CD4-positive, alpha-beta T cell treated with Interleukin-6 for 4 hours (primary cell): Measurements from ENCODE around the gene RAD23A.
"Not testable (repeated sequence)": the region's sequence is repeated elsewhere in the genome, so short reads cannot be mapped to it uniquely, and the experiment has no call there.

Experiments used
- DNase-seq: peaks from one replicate; pipeline ENCODE4 v3.0.0-alpha.2; 2020; ENCODE audit warnings: mixed read lengths

RAD23A gene

GRCh38 chr19:12945479-12946091 is at the start of gene RAD23A:
Gene RAD23A (plus strand): TSS chr19:12945862. CDS start chr19:12945949, 87 bp downstream.
- peak; percentile 98 for DNase-seq

- DNase-seq = no peak
Measured at GRCh38 chr19:12896460-12896859, 49.2 kb upstream of the RAD23A start.

DNA sequence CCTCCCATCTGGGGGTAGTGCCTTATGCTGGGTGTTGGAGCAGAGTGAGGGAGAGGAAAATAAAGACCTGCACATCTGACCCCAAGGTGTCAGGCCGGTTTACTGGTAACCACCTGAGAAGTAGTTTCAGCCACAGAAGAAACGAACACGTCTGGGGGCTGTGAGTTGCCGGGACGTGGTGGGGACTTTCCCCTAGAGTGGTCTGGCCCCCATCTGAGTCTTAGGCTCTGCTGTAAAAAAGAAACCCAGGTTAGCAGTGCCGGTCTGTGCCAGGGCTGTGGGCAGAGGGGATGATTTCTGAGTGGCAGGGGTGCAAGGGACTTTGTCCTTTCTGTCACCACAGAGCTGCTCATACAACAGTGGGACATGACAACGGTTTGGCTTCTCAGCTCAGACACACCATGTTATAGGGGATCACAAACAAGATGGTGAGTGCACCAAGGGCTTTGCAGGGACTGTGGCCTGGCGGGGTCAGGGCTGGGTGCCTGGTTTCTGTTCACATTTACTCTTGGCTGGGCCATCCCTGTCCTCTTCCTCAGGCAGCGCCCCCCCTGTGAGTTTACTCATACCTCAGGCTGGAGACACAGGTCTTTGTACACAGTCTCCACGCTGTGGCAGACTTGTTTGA is 45.7 kb upstream of the RAD23A start:
- no peak for DNase-seq

GRCh38 chr19:12907166-12907565 is 38.5 kb upstream of the RAD23A start:
- DNase-seq = no peak

- DNase-seq = no peak
Measured at GRCh38 chr19:12912571-12912970, 33.1 kb upstream of the RAD23A start.

GRCh38 chr19:12913011-12913561 is 32.6 kb upstream of the RAD23A start:
- no peak for DNase-seq

DNA sequence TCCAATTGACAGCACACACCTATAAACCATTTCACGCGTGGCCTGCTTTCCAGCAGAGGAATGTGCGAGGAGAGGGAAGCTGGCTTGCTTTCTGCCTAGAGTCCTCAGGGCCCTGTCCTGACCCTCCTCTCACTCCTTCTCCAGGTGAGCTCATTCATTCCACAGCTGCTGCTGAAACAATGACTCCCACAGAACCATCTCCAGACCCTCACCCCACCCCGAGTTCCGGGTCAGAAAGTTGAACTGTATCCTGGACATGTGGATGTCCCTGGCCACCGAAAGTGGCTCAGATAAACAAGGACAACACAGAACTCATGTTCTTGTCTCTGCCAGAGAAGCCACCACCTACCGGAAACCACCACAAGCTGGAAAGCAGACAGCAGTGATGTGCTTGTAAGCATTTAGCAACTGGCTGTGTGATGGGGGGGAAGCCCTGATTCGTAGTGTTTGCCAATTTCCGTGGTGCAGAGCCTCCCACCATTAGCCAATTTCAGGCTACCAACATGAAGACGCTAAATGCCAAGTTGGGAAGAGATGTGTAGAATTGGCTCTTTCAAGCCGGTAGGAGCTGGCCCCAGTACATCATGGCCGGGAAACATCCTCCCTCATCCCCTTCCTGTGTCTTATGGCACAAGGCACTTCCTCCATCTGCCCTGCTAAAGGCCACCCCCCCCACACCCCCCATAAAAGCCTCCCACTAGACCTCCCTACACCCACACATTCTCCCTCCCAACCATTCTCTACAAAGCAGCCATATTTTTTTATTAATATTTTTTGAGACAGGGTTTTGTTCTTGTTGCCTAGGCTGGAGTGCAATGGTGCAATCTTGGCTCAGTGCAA is 31.6 kb upstream of the RAD23A start:
- DNase-seq = peak; percentile 74

- DNase-seq = not testable (repeated sequence)
Measured at GRCh38 chr19:12915860-12916259, 29.8 kb upstream of the RAD23A start.

DNA sequence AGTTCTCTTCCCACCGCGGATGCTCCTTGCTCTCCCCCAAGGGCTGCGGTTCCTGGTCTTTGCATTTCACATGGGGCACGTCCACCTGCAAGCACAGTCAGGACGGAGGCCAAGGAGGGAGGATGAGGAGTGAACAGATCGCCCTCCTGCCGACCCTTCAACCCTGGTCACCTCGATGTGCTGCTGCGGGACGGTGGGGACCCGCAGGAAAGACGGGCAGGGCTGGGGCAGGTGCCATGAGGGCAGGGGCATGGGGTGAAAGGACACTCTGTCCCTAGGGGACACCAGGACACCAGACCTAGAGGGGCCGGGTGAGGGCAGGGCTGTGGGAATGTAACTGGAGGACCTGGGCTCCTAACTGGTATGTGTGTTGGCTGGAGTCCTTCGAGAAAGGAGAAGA is 27.4 kb upstream of the RAD23A start:
- DNase-seq = no peak

GRCh38 chr19:12921047-12921446 is 24.6 kb upstream of the RAD23A start:
- no peak for DNase-seq

DNA sequence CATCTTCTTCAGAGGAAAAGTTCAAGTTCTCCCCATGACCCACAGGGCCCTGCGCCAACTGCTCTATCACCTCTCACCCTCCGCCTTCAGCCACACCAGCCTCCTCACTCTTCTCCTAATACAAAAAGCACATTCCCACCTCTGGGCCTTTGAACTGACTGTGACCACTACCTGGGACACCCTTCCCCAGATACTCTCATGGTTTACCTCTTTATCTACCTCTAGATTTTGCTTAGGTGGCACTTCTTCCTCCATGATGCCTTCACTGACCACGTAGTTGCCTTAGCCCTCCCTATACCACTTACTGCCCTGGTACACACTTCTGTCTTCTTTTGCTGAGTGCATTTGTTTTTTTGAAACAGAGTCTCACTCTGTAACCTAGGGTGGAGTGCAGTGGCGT is 22.7 kb upstream of the RAD23A start:
- no peak for DNase-seq

DNA sequence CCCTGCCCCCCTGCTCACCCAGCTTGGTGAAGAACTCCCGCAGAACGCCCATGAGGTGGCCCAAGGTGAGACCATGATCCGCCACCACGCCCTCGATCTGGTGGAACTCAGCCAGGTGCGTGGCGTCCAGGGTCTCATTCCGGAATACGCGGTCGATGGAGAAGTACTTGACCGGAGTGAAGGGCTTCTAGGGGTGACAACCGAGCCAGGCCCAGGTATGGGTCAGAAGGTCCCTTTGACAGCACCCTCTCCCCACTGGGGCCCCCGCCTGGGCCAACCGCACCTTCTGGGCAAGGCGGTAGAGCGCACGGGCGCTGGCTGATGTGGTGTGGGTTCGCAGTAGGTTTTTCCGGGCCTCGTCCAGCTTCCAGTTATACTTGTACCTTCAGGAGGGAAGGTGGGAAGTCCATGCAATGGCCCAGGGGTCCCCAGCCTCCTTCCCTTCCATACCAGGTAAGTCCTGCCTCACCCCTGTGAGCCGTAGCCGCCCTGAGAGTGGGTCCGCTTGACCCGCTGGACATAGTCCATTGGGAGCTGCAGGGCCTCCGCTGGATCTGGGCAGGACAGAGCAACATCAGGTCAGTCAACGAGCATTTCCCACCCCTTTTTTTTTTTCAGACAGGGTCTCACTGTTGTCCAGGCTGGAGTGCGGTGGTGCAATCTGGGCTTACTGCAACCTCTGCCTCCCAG is 20.9 kb upstream of the RAD23A start:
- no peak for DNase-seq

DNA sequence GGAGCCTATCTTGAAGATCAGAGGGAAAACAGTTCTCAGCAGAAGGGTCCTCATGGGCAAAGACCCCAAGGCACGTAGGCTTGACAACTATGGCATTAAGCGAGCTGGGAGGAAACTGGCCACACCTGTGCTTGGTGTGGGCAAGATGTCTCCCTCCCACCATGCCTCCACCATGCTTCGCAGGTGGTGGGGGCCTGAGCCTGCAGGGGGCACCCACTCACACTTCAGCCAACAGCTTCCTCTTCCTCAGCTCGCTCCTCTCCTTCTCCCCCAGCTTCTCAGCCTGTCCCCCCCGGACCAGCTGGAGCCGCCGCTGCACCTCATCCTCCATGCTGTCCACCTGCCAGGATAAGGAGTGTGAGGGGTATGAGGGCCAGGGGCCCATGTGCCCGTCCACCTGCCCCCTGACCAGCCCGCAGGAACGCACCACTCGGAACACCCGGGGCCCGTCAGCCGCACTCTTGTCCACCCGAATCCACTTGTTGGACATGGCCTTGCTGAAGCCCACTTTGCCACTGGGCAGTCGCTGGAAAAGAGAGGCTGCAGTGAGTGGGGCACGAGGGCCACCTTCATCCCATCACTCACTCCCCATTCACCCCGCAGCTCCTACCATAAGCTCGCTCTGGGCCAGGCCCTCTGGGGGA is 15.5 kb upstream of the RAD23A start:
- DNase-seq = no peak

DNA sequence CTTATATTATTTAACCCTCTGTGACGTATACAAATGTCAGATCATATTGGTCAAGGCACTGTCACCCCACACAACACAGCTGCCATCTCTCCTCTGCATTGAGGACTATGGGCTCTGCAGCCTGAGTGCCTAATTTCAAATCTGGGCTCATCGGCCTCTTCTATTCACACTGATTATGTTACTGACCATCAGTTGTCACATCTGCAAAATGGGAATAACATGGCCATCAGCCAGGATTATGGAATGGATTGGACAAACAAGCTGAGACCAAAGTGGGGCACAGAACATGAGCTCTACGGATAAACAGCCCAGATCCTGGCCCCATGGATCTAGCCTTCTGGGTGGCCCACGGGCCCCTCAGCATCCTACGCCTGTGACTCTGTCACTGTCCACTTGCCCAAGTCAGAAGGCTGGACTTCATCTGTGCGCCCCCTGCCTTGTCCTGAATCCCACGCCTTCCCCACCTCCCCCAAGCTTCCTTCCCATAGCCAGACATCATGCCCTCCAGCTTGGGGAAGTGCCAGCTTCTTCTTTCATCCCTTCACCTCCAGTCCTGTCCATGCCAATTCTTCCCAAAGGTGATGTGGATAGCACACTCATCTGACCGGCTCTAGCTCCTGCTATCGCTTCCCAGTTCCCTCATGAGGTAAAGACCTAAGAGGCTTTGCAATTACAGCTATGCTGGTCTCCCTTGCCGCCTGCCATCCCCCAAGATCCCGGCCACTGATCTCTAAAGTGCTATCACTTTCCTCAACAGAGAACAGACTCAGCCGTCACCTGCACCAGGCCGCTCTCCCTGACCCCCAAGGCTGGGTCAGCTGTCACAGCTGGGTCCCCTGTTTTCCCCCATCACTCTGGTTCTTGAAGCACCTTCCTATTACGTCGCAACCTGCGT is 13.0 kb upstream of the RAD23A start:
- DNase-seq = no peak

GRCh38 chr19:12933287-12934072 is 12.2 kb upstream of the RAD23A start, which contains the start of gene FARSA:
Gene FARSA (minus strand): TSS chr19:12933711. CDS start chr19:12933696, 15 bp downstream.
- peak; percentile 91 for DNase-seq

- DNase-seq = no peak
Measured at GRCh38 chr19:12935071-12935470, 10.6 kb upstream of the RAD23A start.

DNA sequence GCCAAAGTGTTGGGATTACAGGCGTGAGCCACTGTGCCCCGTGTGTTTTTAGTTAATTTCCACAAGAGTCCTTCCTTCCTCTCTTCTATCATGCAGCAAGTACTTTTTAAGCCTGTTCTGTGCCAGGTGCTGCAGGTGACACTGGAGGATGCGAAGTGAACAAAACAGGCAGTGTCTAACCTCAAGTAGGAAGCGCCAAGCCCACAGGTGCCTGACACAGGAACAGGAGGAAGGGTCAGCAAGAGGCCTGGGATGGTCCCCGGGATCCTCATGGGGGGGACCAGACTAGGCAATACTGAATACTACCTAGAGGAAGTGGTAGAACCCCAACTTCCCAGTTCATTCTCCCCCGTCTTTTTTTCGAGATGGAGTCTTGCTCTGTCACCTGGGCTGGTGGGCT is 9.1 kb upstream of the RAD23A start:
- no peak for DNase-seq

DNA sequence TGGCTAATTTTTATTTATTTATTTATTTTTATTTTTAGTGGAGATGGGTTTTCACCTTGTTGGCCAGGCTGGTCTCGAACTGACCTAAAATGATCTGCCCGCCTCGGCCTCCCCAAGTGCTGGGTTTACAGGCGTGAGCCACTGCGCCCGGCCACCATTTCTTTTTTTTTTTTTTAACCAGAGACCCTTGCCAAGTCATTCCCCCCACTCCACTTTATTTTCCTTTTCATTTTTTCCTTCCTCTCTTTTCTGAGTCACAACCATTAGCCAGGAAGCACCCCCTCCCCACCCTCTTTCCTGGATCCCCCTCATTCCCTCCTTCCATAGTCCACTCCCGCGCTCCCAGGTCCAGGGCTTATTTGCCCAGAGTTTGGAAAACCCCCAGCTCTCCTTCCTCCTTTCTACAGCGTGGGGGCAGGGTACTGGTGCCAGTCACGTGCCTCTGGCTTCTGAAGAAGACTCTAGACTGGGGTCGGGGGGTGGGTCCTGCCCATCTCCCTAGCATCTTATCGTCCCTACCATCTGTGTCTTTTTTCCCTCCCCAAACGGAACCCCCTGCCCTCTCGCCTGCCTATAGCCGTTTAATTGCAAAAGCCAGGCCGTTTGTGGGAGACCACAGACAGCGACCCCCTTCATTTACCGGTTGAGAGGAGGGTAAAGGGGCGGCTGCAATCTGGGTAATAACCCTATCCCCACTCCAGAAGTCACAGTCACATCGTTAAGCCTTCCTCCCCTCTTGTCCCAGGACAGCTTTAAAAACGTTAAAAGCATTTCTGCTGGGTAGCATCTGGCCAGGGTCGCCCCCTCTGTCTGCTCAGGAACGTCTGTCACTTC is 8.4 kb upstream of the RAD23A start:
- no peak for DNase-seq
